Measurements from ENCODE around the gene QRFPR.

GRCh38 chr4:121397434-121397833 is 16.6 kb upstream of the QRFPR start:
- no peak for TF ChIP-seq CTCF (IDR thresholded peaks at IDR 0.05 in 2 of 3, conservative IDR thresholded peaks at IDR 0.05 in 1 of 3; ENCODE audit: control insufficient read depth in 2 of 3, extremely low read depth in 1 of 3, insufficient read depth in 1 of 3, low read depth in 3 of 3, low read length in 3 of 3)
- no peak for TF ChIP-seq RFX5 (IDR thresholded peaks at IDR 0.05; ENCODE audit: low read depth, low read length)
- no peak for TF ChIP-seq POLR2AphosphoS5 (IDR thresholded peaks at IDR 0.05; ENCODE audit: low read length)
- no peak for TF ChIP-seq RBBP5 (conservative IDR thresholded peaks at IDR 0.05)
- no peak for TF ChIP-seq POLR2A (IDR thresholded peaks at IDR 0.05; ENCODE audit: low read depth, low read length)
- no peak for TF ChIP-seq SREBF2 (IDR thresholded peaks at IDR 0.05; ENCODE audit: low read length)
- no peak for TF ChIP-seq NRF1 (conservative IDR thresholded peaks at IDR 0.05; ENCODE audit: low read depth, low read length)
- TF ChIP-seq GATAD2B (conservative IDR thresholded peaks at IDR 0.05; ENCODE audit: low read depth) = no peak

All from GM12878 (cell line).